CD4-positive, alpha-beta memory T cell (primary cell): Measurements from ENCODE around the gene CWH43. TPM values are rescaled to one million over a fixed set of nuclear protein-coding genes. Genes with fewer than 3 reads are reported as not detected.
A peak's percentile ranks its signal among the peaks of the same experiment; 100 is the strongest.
"Not testable (repeated sequence)": the region's sequence is repeated elsewhere in the genome, so short reads cannot be mapped to it uniquely, and the experiment has no call there.

Experiments
- CTCF ChIA-PET: fragments of 350-600 bp; sonication (Branson Sonifier 250); formaldehyde crosslinking; loops from one replicate; lab custom pipeline; 2021; ENCODE audit warnings: inconsistent platforms; ENCODE audit not compliant: partially characterized antibody; lab: Charles Lee
- POLR2A ChIA-PET: fragments of 350-600 bp; sonication (Branson Sonifier 250); formaldehyde crosslinking; loops from one replicate; lab custom pipeline; 2021; ENCODE audit not compliant: partially characterized antibody; lab: Charles Lee
- DNase-seq, 5 donors: peaks; one replicate each; pipeline versions ENCODE4 v3.0.0 to v3.0.0-alpha.2; 2020 to 2022; ENCODE audit warnings: mixed read lengths in 1 of 5
- H3K27ac ChIP-seq: one replicate; pipeline ENCODE4 v1.7.0; 2013; ENCODE audit warnings: low read depth, low read length
- H3K27me3 ChIP-seq: 2 replicates; pipeline ENCODE4 v1.7.0; 2013; ENCODE audit warnings: mild to moderate bottlenecking, low read length, moderate library complexity; ENCODE audit not compliant: insufficient read depth
- H3K36me3 ChIP-seq: 2 replicates; pipeline ENCODE4 v1.7.0; 2013; ENCODE audit warnings: mild to moderate bottlenecking, low read length, moderate library complexity; ENCODE audit not compliant: insufficient read depth
- H3K4me1 ChIP-seq: 2 replicates; pipeline ENCODE4 v1.7.0; 2013; ENCODE audit warnings: mild to moderate bottlenecking, low read length, moderate library complexity; ENCODE audit not compliant: insufficient read depth
- H3K4me3 ChIP-seq, 2 donors: one replicate each; pipeline ENCODE4 v1.7.0; 2013; ENCODE audit warnings: low read length in 2 of 2, mild to moderate bottlenecking in 1 of 2
- H3K9me3 ChIP-seq, 2 donors: one replicate each; pipeline ENCODE4 v1.7.0; 2013; ENCODE audit warnings: low read length in 2 of 2, control low read depth in 1 of 2; ENCODE audit not compliant: control insufficient read depth in 1 of 2
- H3K27ac Mint-ChIP-seq, 7 donors: one replicate each; pipeline ENCODE4 v1.8.0; 2020 to 2021; ENCODE audit warnings: mixed read lengths in 7 of 7, mild to moderate bottlenecking in 6 of 7, inconsistent platforms in 3 of 7, moderate library complexity in 3 of 7
- H3K27me3 Mint-ChIP-seq, 2 donors: one replicate each; pipeline ENCODE4 v1.8.0; 2020 to 2021; ENCODE audit warnings: mixed read lengths in 2 of 2
- H3K36me3 Mint-ChIP-seq, 2 donors: one replicate each; pipeline ENCODE4 v1.8.0; 2020 to 2021; ENCODE audit warnings: mixed read lengths in 2 of 2, inconsistent platforms in 1 of 2, mild to moderate bottlenecking in 1 of 2
- H3K4me1 Mint-ChIP-seq, 4 donors: one replicate each; pipeline ENCODE4 v1.8.0; 2020 to 2021; ENCODE audit warnings: mixed read lengths in 4 of 4, mild to moderate bottlenecking in 1 of 4
- H3K4me3 Mint-ChIP-seq, 8 donors: one replicate each; pipeline ENCODE4 v1.8.0; 2020 to 2021; ENCODE audit warnings: mixed read lengths in 8 of 8, mild to moderate bottlenecking in 7 of 8, moderate library complexity in 6 of 8, inconsistent platforms in 3 of 8
- H3K9me3 Mint-ChIP-seq, 8 donors: one replicate each; pipeline ENCODE4 v1.8.0; 2020 to 2021; ENCODE audit warnings: mixed read lengths in 8 of 8, mild to moderate bottlenecking in 5 of 8, inconsistent platforms in 3 of 8, moderate library complexity in 1 of 8
- intact Hi-C: fragments of 100-400 bp; cut with micrococcal nuclease; formaldehyde crosslinking; loops from one replicate; pipeline ENCODE4 v1.15.1; 2023
- polyA plus RNA-seq, 2 donors: library from polyadenylated mRNA; unstranded; fragments of 300-500 nt; fragmentation: Illumina TruSeq; gene quantifications; one replicate each; pipeline ENCODE4 v1.2.3, GENCODE V29; 2021
- total RNA-seq, 2 experiments: library from RNA; stranded (reverse); gene quantifications; one replicate each; pipeline ENCODE4 v1.2.3, GENCODE V29; 2021

CWH43 gene
- total and polyA plus RNA-seq, 4 experiments from 2014 or later: not detected

- intact Hi-C loops: no loop called here
- Histone ChIP-seq H3K27me3 (no peaks in the 10 kb centered on the region), H3K27ac (no peak overlapping the region), H3K9me3 (no peaks in the 10 kb centered on the region), H3K36me3 (no peaks in the 10 kb centered on the region), H3K4me1 (no peaks in the 10 kb centered on the region), H3K4me3 (no peak overlapping the region)
- ChIA-PET POLR2A (no interaction called here), CTCF (no interaction called here)
- peaks cover 16 to 26% of the 10 kb centered on the region in 2 donors for H3K27me3 Mint-ChIP-seq
- no peak overlapping the region for H3K27ac Mint-ChIP-seq
- DNase-seq: no peak
- H3K36me3 Mint-ChIP-seq: no peaks in the 10 kb centered on the region
- peaks cover 0 to 2% (median 0%) of the 10 kb centered on the region in 8 donors for H3K9me3 Mint-ChIP-seq
- no peak overlapping the region for H3K4me3 Mint-ChIP-seq
- no peaks in the 10 kb centered on the region for H3K4me1 Mint-ChIP-seq
These were observed 11.0 kb upstream of the CWH43 start for GRCh38 chr4:48974979-48975640.

GRCh38 chr4:48976041-48976440 is 10.0 kb upstream of the CWH43 start:
- Mint-ChIP-seq H3K4me3 (no peak overlapping the region), H3K27ac (no peak overlapping the region), H3K9me3 (peaks cover 0 to 2% (median 0%) of the 10 kb centered on the region in 8 donors), H3K36me3 (no peaks in the 10 kb centered on the region), H3K4me1 (no peaks in the 10 kb centered on the region), H3K27me3 (peaks cover 16 to 26% of the 10 kb centered on the region in 2 donors)
- Histone ChIP-seq H3K36me3 (no peaks in the 10 kb centered on the region), H3K9me3 (no peaks in the 10 kb centered on the region), H3K4me3 (no peak overlapping the region), H3K27me3 (peaks cover 4% of the 10 kb centered on the region), H3K27ac (no peak overlapping the region), H3K4me1 (no peaks in the 10 kb centered on the region)
- ChIA-PET CTCF (no interaction called here), POLR2A (no interaction called here)
- intact Hi-C loops: no loop called here
- no peak for DNase-seq

- no peak overlapping the region for H3K4me3 ChIP-seq
- ChIA-PET CTCF (no interaction called here), POLR2A (no interaction called here)
- H3K4me1 Mint-ChIP-seq: no peaks in the 10 kb centered on the region
- H3K27ac ChIP-seq: no peak overlapping the region
- H3K27me3 ChIP-seq: peaks cover 5% of the 10 kb centered on the region
- no peak for DNase-seq
- intact Hi-C loops: no loop called here
- peaks cover 31 to 38% of the 10 kb centered on the region in 2 donors for H3K27me3 Mint-ChIP-seq
- H3K4me3 Mint-ChIP-seq: no peak overlapping the region
- H3K36me3 ChIP-seq: no peaks in the 10 kb centered on the region
- H3K9me3 Mint-ChIP-seq: peaks cover 0 to 12% (median 2%) of the 10 kb centered on the region in 8 donors
- no peaks in the 10 kb centered on the region for H3K9me3 ChIP-seq
- H3K36me3 Mint-ChIP-seq: no peaks in the 10 kb centered on the region
- no peak overlapping the region for H3K27ac Mint-ChIP-seq
- no peaks in the 10 kb centered on the region for H3K4me1 ChIP-seq
These were observed 6.0 kb upstream of the CWH43 start for GRCh38 chr4:48979914-48980579.

- H3K27ac ChIP-seq, CTCF ChIA-PET, H3K9me3 ChIP-seq, H3K4me1 ChIP-seq, H3K27ac Mint-ChIP-seq, H3K36me3 ChIP-seq, H3K4me3 ChIP-seq, H3K27me3 ChIP-seq, H3K36me3 Mint-ChIP-seq, intact Hi-C loops, DNase-seq, H3K4me1 Mint-ChIP-seq, POLR2A ChIA-PET: not testable (repeated sequence)
- Mint-ChIP-seq H3K27me3 (peaks cover 33 to 43% of the 10 kb centered on the region in 2 donors), H3K9me3 (peaks cover 0 to 12% (median 2%) of the 10 kb centered on the region in 8 donors), H3K4me3 (peak overlapping the region in 1 of 8 donors; percentile 34)
These were observed 2.1 kb upstream of the CWH43 start for GRCh38 chr4:48984005-48984404.

GRCh38 chr4:48985602-48985975 is 486 bp upstream of the CWH43 start:
- Histone ChIP-seq H3K27me3 (peaks cover 5% of the 10 kb centered on the region), H3K9me3 (no peaks in the 10 kb centered on the region), H3K27ac (no peak overlapping the region), H3K4me1 (no peaks in the 10 kb centered on the region), H3K36me3 (no peaks in the 10 kb centered on the region), H3K4me3 (no peak overlapping the region)
- H3K4me3 Mint-ChIP-seq: no peak overlapping the region
- no peaks in the 10 kb centered on the region for H3K36me3 Mint-ChIP-seq
- H3K4me1 Mint-ChIP-seq: no peaks in the 10 kb centered on the region
- DNase-seq: no peak
- H3K27me3 Mint-ChIP-seq: peaks cover 32 to 40% of the 10 kb centered on the region in 2 donors
- peaks cover 0 to 12% (median 2%) of the 10 kb centered on the region in 8 donors for H3K9me3 Mint-ChIP-seq
- no peak overlapping the region for H3K27ac Mint-ChIP-seq
- intact Hi-C loops: no loop called here
- POLR2A ChIA-PET: no interaction called here
- CTCF ChIA-PET: no interaction called here

GRCh38 chr4:48986654-48987164 is 634 bp downstream of the CWH43 start:
- Histone ChIP-seq H3K4me3 (no peak overlapping the region), H3K9me3 (no peaks in the 10 kb centered on the region), H3K4me1 (no peaks in the 10 kb centered on the region), H3K36me3 (no peaks in the 10 kb centered on the region), H3K27me3 (no peaks in the 10 kb centered on the region), H3K27ac (no peak overlapping the region)
- H3K4me1 Mint-ChIP-seq: no peaks in the 10 kb centered on the region
- H3K27ac Mint-ChIP-seq: no peak overlapping the region
- POLR2A ChIA-PET: no interaction called here
- intact Hi-C loops: no loop called here
- CTCF ChIA-PET: no interaction called here
- no peak for DNase-seq
- no peaks in the 10 kb centered on the region for H3K36me3 Mint-ChIP-seq
- H3K27me3 Mint-ChIP-seq: peaks cover 30 to 38% of the 10 kb centered on the region in 2 donors
- H3K4me3 Mint-ChIP-seq: no peak overlapping the region
- peaks cover 0 to 12% (median 2%) of the 10 kb centered on the region in 8 donors for H3K9me3 Mint-ChIP-seq

GRCh38 chr4:48989461-48990203 is 3.6 kb downstream of the CWH43 start:
- POLR2A ChIA-PET: no interaction called here
- H3K4me3 ChIP-seq: no peak overlapping the region
- DNase-seq: no peak
- no peaks in the 10 kb centered on the region for H3K27me3 ChIP-seq
- H3K4me3 Mint-ChIP-seq: no peak overlapping the region
- no peak overlapping the region for H3K27ac Mint-ChIP-seq
- no peaks in the 10 kb centered on the region for H3K4me1 ChIP-seq
- CTCF ChIA-PET: no interaction called here
- H3K4me1 Mint-ChIP-seq: peaks cover 0 to 1% (median 0%) of the 10 kb centered on the region in 4 donors
- H3K9me3 ChIP-seq: no peaks in the 10 kb centered on the region
- H3K36me3 ChIP-seq: no peaks in the 10 kb centered on the region
- no peak overlapping the region for H3K27ac ChIP-seq
- H3K9me3 Mint-ChIP-seq: peaks cover 0 to 3% (median 0%) of the 10 kb centered on the region in 8 donors
- intact Hi-C loops: no loop called here
- peaks cover 21% of the 10 kb centered on the region in 2 donors for H3K27me3 Mint-ChIP-seq
- H3K36me3 Mint-ChIP-seq: no peaks in the 10 kb centered on the region
